ENCODE data around the gene INPP1. TPM values are rescaled to one million over a fixed set of nuclear protein-coding genes. Genes with fewer than 3 reads are reported as not detected.
"Not testable (repeated sequence)": the region's sequence is repeated elsewhere in the genome, so short reads cannot be mapped to it uniquely, and the experiment has no call there.

The INPP1 gene
- 10 to 100 TPM; 17.6 to 37.6 (median 26.9) TPM for total RNA-seq

GRCh38 chr2:190343536-190344275, at the start of gene INPP1:
TSS of gene INPP1 (plus strand) at chr2:190343589. CDS start at chr2:190360103, 16,514 bp downstream.
- TF ChIP-seq POLR2AphosphoS5 (IDR thresholded peaks at IDR 0.05) (peak; percentile 16 to 70), EP300 (IDR thresholded peaks at IDR 0.05) (no peak), POLR2A (IDR thresholded peaks at IDR 0.05) (peak in 3 of 4 donors; percentile 47 to 75 (median 74)), CTCF (IDR thresholded peaks at IDR 0.05) (peak in 1 of 6 experiments; percentile 26)
- peak within 1 kb of the TSS; percentile 50 to 87 (median 79) for H3K4me3 ChIP-seq
- H3K36me3 ChIP-seq = no peaks in the 10 kb centered on the region
- ATAC-seq (ENCODE audit: low FRiP score in 2 of 2) = peak; percentile 87 to 97
- peaks cover 0 to 25% (median 14%) of the 10 kb centered on the region in 4 donors for H3K4me1 ChIP-seq
- WGBS, 2 donors = 0% methylated on average over 20 to 90 of the region's 99 CpGs
- H3K27ac ChIP-seq = peak within 1 kb of the TSS; percentile 90 to 97 (median 94)
- H3K27me3 ChIP-seq = no peaks in the 10 kb centered on the region
- H3K9me3 ChIP-seq = no peaks in the 10 kb centered on the region
- peak; percentile 73 to 94 for DNase-seq

GRCh38 chr2:190297880-190298279, 45.5 kb upstream of the INPP1 start:
- not testable (repeated sequence) for H3K27ac ChIP-seq
- 97 to 100% methylated on average over 2 of the region's 2 CpGs for WGBS, 2 donors
- peaks cover 0 to 32% (median 8%) of the 10 kb centered on the region in 4 donors for H3K36me3 ChIP-seq

GRCh38 chr2:190301032-190301431, 42.4 kb upstream of the INPP1 start:
- H3K9me3 ChIP-seq = no peaks in the 10 kb centered on the region
- H3K36me3 ChIP-seq = peaks cover 0 to 10% (median 3%) of the 10 kb centered on the region in 4 donors
- no peaks in the 10 kb centered on the region for H3K27me3 ChIP-seq
- TF ChIP-seq POLR2AphosphoS5 (IDR thresholded peaks at IDR 0.05) = no peak
- TF ChIP-seq POLR2A (IDR thresholded peaks at IDR 0.05) = no peak
- no peak for TF ChIP-seq CTCF (IDR thresholded peaks at IDR 0.05)
- no peak for TF ChIP-seq EP300 (IDR thresholded peaks at IDR 0.05)
- no peak overlapping the region for H3K4me3 ChIP-seq
- no peak overlapping the region for H3K27ac ChIP-seq
- H3K4me1 ChIP-seq = no peaks in the 10 kb centered on the region
- no peak for DNase-seq
- ATAC-seq (ENCODE audit: low FRiP score in 2 of 2) = no peak

More at GRCh38 chr2:190297880-190298279, 45.5 kb upstream of the INPP1 start:
- H3K9me3 ChIP-seq; H3K4me3 ChIP-seq; DNase-seq; H3K27me3 ChIP-seq; ATAC-seq (ENCODE audit: low FRiP score in 2 of 2); H3K4me1 ChIP-seq: not testable (repeated sequence)

- DNase-seq (no peak), ATAC-seq (ENCODE audit: low FRiP score in 2 of 2) (no peak)
- peaks cover 0 to 6% (median 2%) of the 10 kb centered on the region in 4 donors for H3K36me3 ChIP-seq
- no peak overlapping the region for H3K4me3 ChIP-seq
- no peaks in the 10 kb centered on the region for H3K4me1 ChIP-seq
- no peaks in the 10 kb centered on the region for H3K27me3 ChIP-seq
- TF ChIP-seq POLR2AphosphoS5 (IDR thresholded peaks at IDR 0.05) = no peak
- TF ChIP-seq CTCF (IDR thresholded peaks at IDR 0.05) = no peak
- TF ChIP-seq POLR2A (IDR thresholded peaks at IDR 0.05) = no peak
- no peak for TF ChIP-seq EP300 (IDR thresholded peaks at IDR 0.05)
- H3K27ac ChIP-seq = no peak overlapping the region
- WGBS, 2 donors = 92 to 100% methylated on average over 1 of the region's 1 CpG
- H3K9me3 ChIP-seq = no peaks in the 10 kb centered on the region
Observed at GRCh38 chr2:190302052-190302451, 41.3 kb upstream of the INPP1 start.

GRCh38 chr2:190303647-190304046, 39.7 kb upstream of the INPP1 start:
- H3K9me3 ChIP-seq = no peaks in the 10 kb centered on the region
- peaks cover 0 to 12% (median 2%) of the 10 kb centered on the region in 4 donors for H3K36me3 ChIP-seq
- no peaks in the 10 kb centered on the region for H3K27me3 ChIP-seq
- no peak overlapping the region for H3K27ac ChIP-seq
- ATAC-seq (ENCODE audit: low FRiP score in 2 of 2) (no peak), DNase-seq (no peak)
- peaks cover 0 to under 1% (median 0%) of the 10 kb centered on the region in 4 donors for H3K4me1 ChIP-seq
- no peak overlapping the region for H3K4me3 ChIP-seq
- no peak for TF ChIP-seq POLR2AphosphoS5 (IDR thresholded peaks at IDR 0.05)
- no peak for TF ChIP-seq EP300 (IDR thresholded peaks at IDR 0.05)
- TF ChIP-seq POLR2A (IDR thresholded peaks at IDR 0.05) = no peak
- no peak for TF ChIP-seq CTCF (IDR thresholded peaks at IDR 0.05)

All from upper lobe of left lung (tissue), 6 donors.